A204.1 (cell line): ENCODE results near the gene DPEP2.
"Not testable (repeated sequence)": the region's sequence is repeated elsewhere in the genome, so short reads cannot be mapped to it uniquely, and the experiment has no call there.

Experiments
- FAIRE-seq: peaks from 2 replicates; lab custom pipeline; 2012; peaks lifted over from hg19 to GRCh38; lab: Jason Lieb, UNC

DPEP2 gene

DNA sequence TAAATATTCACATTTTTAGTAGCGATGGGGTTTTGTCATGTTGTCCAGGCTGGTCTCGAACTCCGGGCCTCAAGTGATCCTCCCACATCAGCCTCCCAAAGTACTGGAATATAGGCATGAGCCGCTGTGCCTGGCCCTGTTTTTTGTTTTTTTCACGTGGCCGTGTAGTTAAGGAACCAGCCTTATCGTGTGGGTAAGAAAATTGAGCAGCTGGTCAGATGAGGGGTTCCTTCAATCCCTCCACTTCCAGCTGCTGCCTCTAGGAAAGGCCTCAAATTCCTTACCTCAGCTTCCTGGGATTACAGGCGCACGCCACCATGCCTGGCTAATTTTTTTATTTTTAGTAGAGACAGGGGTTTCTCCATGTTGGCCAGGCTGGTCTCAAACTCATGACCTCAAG lies 5.9 kb upstream of the DPEP2 start:
- FAIRE-seq: no peak

- FAIRE-seq: no peak
These were observed 3.7 kb upstream of the DPEP2 start for GRCh38 chr16:68003031-68003430.

DNA sequence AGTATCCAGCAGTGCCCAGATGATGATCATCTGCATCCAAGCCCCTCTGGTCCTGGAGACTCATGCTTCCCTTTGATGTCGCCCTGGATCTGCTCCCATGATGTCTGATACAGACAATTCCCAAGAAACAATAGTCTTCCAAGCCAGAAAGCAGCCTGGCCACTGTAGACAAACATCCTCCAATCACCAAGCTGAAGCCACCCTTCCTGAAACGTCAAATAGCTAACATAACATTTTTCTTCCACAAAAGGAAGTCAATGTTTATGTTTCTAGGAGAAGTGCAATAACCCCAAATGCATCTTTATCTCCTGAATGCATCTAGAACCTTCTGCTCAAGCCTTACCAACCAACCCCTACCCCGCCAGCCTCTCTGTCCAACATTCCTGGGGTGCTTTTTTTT lies 1.2 kb upstream of the DPEP2 start:
- FAIRE-seq: no peak

- no peak for FAIRE-seq
These were observed 701 bp upstream of the DPEP2 start for GRCh38 chr16:67999985-68000384.

DNA sequence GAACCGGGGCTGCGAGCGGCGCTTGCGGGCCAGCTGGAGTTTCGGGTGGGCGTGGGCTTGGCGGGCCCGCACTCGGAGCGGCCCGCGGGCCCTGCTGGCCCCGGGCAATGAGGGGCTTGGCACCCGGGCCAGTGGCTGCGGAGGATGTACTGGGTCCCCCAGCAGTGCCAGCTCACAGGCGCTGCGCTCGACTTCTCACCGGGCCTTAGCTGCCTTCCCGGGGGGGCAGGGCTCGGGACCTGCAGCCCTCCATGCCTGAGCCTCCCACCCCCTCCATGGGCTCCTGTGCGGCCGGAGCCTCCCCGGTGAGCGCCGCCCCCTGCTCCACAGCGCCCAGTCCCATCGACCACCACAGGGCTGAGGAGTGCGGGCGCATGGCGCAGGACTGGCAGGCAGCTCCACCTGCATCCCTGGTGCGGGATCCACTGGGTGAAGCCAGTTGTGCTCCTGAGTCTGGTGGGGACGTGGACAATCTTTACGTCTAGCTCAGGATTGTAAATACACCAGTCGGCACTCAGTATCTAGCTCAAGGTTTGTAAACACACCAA lies 979 bp downstream of the DPEP2 start:
- FAIRE-seq: not testable (repeated sequence)

- no peak for FAIRE-seq
These were observed 2.6 kb downstream of the DPEP2 start for GRCh38 chr16:67996666-67997065.

- no peak for FAIRE-seq
These were observed 3.9 kb downstream of the DPEP2 start for GRCh38 chr16:67995423-67995822.

GRCh38 chr16:67994040-67994408 lies 5.3 kb downstream of the DPEP2 start:
- FAIRE-seq: not testable (repeated sequence)

- no peak for FAIRE-seq
These were observed 5.9 kb downstream of the DPEP2 start for GRCh38 chr16:67993207-67994039.

DNA sequence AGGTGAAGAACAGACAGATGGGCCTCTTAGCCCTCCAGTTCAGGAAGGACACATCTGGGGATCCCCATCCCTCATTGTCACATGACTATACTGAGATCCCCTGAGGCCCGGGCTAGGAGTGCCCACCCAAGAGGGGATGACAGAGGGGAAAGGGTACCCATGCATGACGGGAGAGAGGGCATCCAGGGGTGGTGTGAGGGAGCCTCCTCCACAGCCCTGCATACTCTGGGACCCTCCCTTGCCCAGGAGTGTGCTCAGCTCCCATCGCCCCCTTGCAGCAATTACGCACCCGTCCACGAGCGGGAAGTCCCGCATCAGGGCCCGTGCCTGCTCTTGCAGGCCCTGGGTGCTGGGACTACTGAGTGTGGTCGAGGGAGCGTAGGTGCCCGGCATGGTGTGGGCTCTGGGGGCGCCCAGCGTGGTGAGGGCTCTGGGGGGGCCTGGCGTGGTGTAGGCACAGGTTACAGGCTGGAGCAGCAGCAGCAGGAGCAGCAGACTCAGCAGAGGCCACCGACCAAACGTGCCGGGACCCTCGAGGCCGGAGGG lies 6.5 kb downstream of the DPEP2 start:
- no peak for FAIRE-seq

DNA sequence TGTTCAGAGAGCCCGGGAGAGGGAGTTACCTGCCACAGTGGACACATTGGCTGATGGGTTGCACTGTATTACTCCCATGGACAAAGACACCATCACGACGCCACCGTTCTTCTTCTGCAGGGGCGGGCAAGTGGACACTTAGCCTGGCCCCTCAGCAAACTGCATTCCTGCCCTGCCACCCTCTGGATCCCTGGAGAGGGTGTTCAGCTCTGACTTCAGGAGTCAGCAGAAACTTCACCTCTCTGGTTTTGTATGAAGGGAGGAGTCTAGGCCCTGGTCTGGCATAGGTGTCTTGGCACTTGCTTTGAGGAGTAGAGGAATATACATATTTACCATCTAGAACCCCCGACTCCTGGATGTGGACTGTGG lies 9.3 kb downstream of the DPEP2 start:
- FAIRE-seq: no peak

GRCh38 chr16:67989322-67990017 lies 9.8 kb downstream of the DPEP2 start:
- no peak for FAIRE-seq

DNA sequence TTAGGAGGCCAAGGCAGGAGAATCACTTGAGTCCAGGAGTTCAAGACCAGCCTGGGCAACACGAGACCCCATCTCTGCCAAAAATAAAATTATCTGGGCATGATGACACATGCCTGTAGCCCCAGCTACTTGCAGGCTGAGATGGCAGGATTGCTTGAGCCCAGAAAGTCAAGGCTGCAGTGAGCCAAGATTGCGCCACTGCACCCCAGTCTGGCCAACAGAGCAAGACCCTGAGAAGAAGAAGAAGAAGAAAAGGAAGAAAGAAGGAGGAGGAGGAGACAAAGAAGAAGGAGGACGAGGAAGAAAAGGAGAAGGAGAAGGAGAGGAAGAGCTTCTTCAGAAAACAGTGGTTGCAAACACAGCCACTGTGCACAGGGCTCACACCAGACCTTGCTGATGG lies 10.6 kb downstream of the DPEP2 start:
- no peak for FAIRE-seq

DNA sequence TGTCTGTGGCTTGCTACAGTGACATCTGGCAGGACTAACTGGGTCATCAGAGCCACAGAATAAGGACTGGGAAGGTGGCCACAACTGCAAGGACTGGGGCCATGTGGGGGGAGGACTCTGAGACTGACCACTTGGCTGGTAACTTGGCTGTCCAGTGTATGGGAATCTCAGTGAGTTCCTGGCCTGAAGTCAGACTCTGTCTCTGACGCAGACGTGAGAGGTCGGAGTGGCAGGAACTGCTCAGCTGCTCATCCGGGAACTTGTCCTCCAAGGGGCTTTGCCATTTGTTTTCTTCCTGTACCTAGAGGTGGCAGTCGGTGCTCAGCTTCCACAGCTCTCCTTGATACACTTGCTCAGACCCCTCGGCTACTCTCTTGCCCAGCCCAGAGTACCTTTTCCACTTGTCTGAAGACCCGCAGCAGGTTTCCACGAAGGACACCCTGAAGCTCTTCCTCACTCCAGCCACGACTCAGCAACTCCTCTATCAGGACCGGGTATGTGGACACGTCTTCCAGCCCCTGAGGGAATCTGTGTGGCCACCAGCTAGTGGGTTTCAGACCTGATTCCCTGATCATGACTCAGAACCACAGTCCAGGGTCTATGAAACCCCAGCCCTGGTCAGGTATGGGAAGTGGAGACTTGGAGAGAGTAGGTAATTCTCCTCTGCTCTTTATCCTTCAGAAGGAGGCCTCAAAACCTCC lies 11.7 kb downstream of the DPEP2 start:
- no peak for FAIRE-seq

DNA sequence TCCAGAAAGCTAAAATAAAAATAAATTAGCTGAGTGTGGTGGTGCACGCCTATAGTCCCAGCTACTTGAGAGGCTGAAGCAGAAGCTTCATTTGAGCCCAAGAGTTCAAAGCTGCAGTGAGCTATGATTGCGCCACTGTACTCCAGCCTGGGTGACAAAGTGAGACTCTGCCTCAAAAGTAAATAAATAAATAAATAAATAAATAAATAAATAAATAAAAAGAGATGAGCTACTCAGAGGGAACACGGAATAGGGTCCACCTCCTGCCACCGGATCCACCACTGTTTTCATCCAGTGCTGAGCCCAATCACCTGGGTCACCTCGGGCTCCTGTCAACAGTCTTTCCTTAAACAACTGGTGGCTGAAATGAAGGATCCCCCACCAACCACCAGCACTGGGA lies 12.3 kb downstream of the DPEP2 start:
- FAIRE-seq: no peak

- no peak for FAIRE-seq
These were observed 17.1 kb downstream of the DPEP2 start for GRCh38 chr16:67982011-67982696.

GRCh38 chr16:67979955-67980678 lies 19.2 kb downstream of the DPEP2 start, which contains the start of gene DPEP3:
Gene DPEP3, minus strand, starts transcription at chr16:67980499. Its CDS starts 119 bp downstream, at chr16:67980380.
- FAIRE-seq: no peak

- FAIRE-seq: no peak
These were observed 21.6 kb downstream of the DPEP2 start for GRCh38 chr16:67977469-67978227.

GRCh38 chr16:67977005-67977404 lies 22.3 kb downstream of the DPEP2 start:
- FAIRE-seq: no peak

- no peak for FAIRE-seq
These were observed 23.1 kb downstream of the DPEP2 start for GRCh38 chr16:67976205-67976604.
